ENCODE data around the gene B3GAT3. TPM values are rescaled to one million over a fixed set of nuclear protein-coding genes. Genes with fewer than 3 reads are reported as not detected.

Gene B3GAT3
- total and polyA plus RNA-seq, 2 donors (not counting 3 experiments of a cell fraction or from before 2014, with no cell fraction given): 31.6 to 37.2 TPM

- POLR2A ChIA-PET: interaction anchor here (5.3 kb wide), 1 partner anchor 11 kb away, joined by 71 read pairs; the partner anchor contains the start of genes C11orf98 and CSKMT
- intact Hi-C loops (cut with micrococcal nuclease): loop anchor here (5.0 kb wide), 1 partner anchor 53 kb away; the partner anchor contains the start of genes BSCL2 and GNG3
These were observed 32.5 kb upstream of the B3GAT3 start for GRCh38 chr11:62654297-62654696.

More at GRCh38 chr11:62654297-62654696, 32.5 kb upstream of the B3GAT3 start:
- FAIRE-seq (no peak), DNase-seq (ENCODE audit: low read depth, low spot score) (no peak)
- BruUV-seq (replicated peaks): no TSS peak
- Histone ChIP-seq H3K4me1 (ENCODE audit: control insufficient read depth, extremely low read depth, insufficient read depth, low read length) (peaks cover 2% of the 10 kb centered on the region), H3K4me3 (replicated peaks in 1 of 3; ENCODE audit: insufficient read depth in 1 of 3, low read depth in 1 of 3, low read length in 3 of 3) (no peak overlapping the region), H3K27me3 (ENCODE audit: control insufficient read depth in 2 of 2, insufficient read depth in 2 of 2, low read length in 2 of 2) (no peaks in the 10 kb centered on the region), H3K9me1 (replicated peaks; ENCODE audit: control insufficient read depth, extremely low read depth, insufficient read depth, low read length) (no peaks in the 10 kb centered on the region), H3K9me3 (replicated peaks; ENCODE audit: control insufficient read depth, insufficient read depth, low read length) (no peaks in the 10 kb centered on the region), H3K9ac (replicated peaks; ENCODE audit: extremely low read depth, insufficient read depth, low read length) (no peak overlapping the region), H2AFZ (ENCODE audit: low read depth, low read length) (peak overlapping the region; percentile 26), H3K27ac (ENCODE audit: insufficient read depth, low read depth, low read length) (no peak overlapping the region), H4K20me1 (replicated peaks; ENCODE audit: control insufficient read depth, extremely low read depth, insufficient read depth, low read length) (no peaks in the 10 kb centered on the region), H3K36me3 (ENCODE audit: control insufficient read depth in 2 of 2, extremely low read depth in 1 of 2, insufficient read depth in 2 of 2, low read length in 2 of 2) (peaks cover under 1 to 5% of the 10 kb centered on the region in 2 experiments), H3K79me2 (ENCODE audit: control insufficient read depth, insufficient read depth, low read length) (peaks cover 21% of the 10 kb centered on the region), H3K4me2 (ENCODE audit: insufficient read depth, low read length) (no peak overlapping the region)
- CTCF ChIA-PET: interaction anchor here (2.4 kb wide), 1 partner anchor 11 kb away, joined by 11 read pairs; the partner anchor contains the start of genes C11orf98 and CSKMT
- dilution Hi-C loops (cut with MboI; ENCODE audit: extremely low pct_ligation_motif_present, low sequenced_read_pairs): no loop called here
- TF ChIP-seq MYC (IDR thresholded peaks at IDR 0.05; ENCODE audit: low read depth, low read length): no peak
- no peak for TF ChIP-seq FOS (IDR thresholded peaks at IDR 0.05; ENCODE audit: borderline replicate concordance, insufficient read depth, low read length)
- no peak for TF ChIP-seq JUN (IDR thresholded peaks at IDR 0.05; ENCODE audit: borderline replicate concordance, insufficient read depth, insufficient read length, low read depth)
- TF ChIP-seq POLR2AphosphoS5 (IDR thresholded peaks at IDR 0.05; ENCODE audit: insufficient read depth, low read depth, low read length): no peak
- TF ChIP-seq EZH2 (IDR thresholded peaks at IDR 0.05; ENCODE audit: borderline replicate concordance, low read depth, low read length, severe bottlenecking): no peak
- no peak for TF ChIP-seq POLR2A (IDR thresholded peaks at IDR 0.05; ENCODE audit: low read depth, low read length)
- TF ChIP-seq MAX (IDR thresholded peaks at IDR 0.05; ENCODE audit: insufficient read depth, insufficient read length): no peak
- no peak for TF ChIP-seq GATA2 (IDR thresholded peaks at IDR 0.05; ENCODE audit: insufficient read depth, insufficient read length, low read depth, low read length)
- no peak for TF ChIP-seq CTCF (IDR thresholded peaks at IDR 0.05; ENCODE audit: extremely low read depth in 1 of 2, insufficient read depth in 1 of 2, low read depth in 1 of 2, low read length in 2 of 2)

Measured in endothelial cell of umbilical vein (primary cell).